Endothelial cell of hepatic sinusoid (primary cell): ENCODE data around the gene B3GALT4.
"Not testable (repeated sequence)": the region's sequence is repeated elsewhere in the genome, so short reads cannot be mapped to it uniquely, and the experiment has no call there.

ENCODE experiments used
- in situ Hi-C: cut with HindIII; loops from 2 replicates; pipeline ENCODE4 v1.10.0; 2017; ENCODE audit warnings: low sequenced_read_pairs

B3GALT4 gene, protein sequence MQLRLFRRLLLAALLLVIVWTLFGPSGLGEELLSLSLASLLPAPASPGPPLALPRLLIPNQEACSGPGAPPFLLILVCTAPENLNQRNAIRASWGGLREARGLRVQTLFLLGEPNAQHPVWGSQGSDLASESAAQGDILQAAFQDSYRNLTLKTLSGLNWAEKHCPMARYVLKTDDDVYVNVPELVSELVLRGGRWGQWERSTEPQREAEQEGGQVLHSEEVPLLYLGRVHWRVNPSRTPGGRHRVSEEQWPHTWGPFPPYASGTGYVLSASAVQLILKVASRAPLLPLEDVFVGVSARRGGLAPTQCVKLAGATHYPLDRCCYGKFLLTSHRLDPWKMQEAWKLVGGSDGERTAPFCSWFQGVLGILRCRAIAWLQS

DNA sequence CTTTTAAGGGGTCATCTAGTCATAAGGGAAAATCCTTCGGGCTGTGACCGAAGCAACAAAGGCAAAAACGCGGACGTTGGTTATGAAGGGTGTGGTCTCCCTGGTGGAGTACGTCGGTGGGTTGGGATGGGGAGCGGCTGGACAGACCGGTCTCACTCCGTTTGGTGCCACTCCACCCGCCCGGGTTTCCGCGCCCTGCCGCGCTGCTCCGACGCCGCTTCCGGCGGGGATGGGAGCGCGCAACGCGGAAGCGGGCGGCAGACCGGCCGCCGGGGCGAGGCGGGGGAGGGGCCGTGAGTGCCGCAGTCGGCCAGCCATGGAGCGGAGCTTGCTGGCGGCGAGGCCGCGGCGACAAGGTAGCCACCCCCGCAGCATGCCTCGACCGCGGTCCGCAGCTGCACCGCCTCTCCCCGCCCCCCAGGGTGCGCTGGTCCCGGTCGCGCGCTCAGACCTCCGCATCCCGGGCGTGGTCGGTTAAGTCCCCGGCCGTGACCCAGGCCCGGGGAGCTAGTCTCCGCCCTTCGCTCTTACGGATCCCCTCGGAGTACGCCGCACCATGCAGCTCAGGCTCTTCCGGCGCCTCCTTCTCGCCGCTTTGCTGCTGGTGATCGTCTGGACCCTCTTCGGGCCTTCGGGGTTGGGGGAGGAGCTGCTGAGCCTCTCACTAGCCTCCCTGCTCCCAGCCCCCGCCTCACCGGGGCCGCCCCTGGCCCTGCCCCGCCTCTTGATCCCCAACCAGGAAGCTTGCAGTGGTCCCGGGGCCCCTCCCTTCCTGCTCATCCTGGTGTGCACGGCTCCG is at the start of gene B3GALT4:
Gene B3GALT4 (plus strand): TSS at position 260 of the 799 bp plus-strand sequence. CDS start 297 bp downstream, at position 557.
- in situ Hi-C loops: no loop called here

- in situ Hi-C loops: loop anchor here (5.0 kb wide), 1 partner anchor 88 kb away; no protein-coding TSS in a partner anchor
These were observed 41.7 kb upstream of the B3GALT4 start for GRCh38 chr6:33235221-33235634.

- in situ Hi-C loops: loop anchor here (5.0 kb wide), 1 partner anchor 89 kb away; no protein-coding TSS in a partner anchor
These were observed 40.6 kb upstream of the B3GALT4 start for GRCh38 chr6:33236328-33236727.

- in situ Hi-C loops: loop anchor here (5.0 kb wide), 1 partner anchor 90 kb away; no protein-coding TSS in a partner anchor
These were observed 40.1 kb upstream of the B3GALT4 start for GRCh38 chr6:33236852-33237251.

- in situ Hi-C loops: loop anchor here (5.0 kb wide), 1 partner anchor 90 kb away; no protein-coding TSS in a partner anchor
These were observed 39.2 kb upstream of the B3GALT4 start for GRCh38 chr6:33237741-33238140.

DNA sequence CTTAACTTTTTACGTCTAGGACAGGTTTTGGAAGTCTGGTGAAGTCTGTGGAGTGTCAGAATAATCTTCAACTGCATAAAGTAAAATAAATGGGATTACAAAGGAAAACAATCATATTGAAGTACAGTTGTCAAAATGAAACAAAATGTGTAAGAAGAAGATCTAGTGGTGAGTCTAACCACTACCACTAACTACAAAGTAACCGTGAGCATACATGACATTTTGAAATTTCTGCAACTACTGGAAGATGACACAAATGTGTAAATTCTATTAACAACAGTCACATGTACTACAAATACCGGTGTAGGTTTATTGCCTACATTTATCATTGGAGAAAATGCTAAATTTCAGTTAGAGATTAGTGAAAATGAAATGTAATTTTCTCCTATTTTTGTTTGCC is 35.0 kb upstream of the B3GALT4 start:
- in situ Hi-C loops: no loop called here

- in situ Hi-C loops: no loop called here
These were observed 33.4 kb upstream of the B3GALT4 start for GRCh38 chr6:33243476-33243875.

GRCh38 chr6:33247977-33248642 is 28.8 kb upstream of the B3GALT4 start:
- in situ Hi-C loops: no loop called here

GRCh38 chr6:33248643-33248931 is 28.3 kb upstream of the B3GALT4 start:
- in situ Hi-C loops: no loop called here

GRCh38 chr6:33248932-33249731 is 27.8 kb upstream of the B3GALT4 start:
- in situ Hi-C loops: no loop called here

GRCh38 chr6:33249732-33250630 is 26.9 kb upstream of the B3GALT4 start:
- in situ Hi-C loops: no loop called here

- in situ Hi-C loops: no loop called here
These were observed 26.2 kb upstream of the B3GALT4 start for GRCh38 chr6:33250731-33251130.

DNA sequence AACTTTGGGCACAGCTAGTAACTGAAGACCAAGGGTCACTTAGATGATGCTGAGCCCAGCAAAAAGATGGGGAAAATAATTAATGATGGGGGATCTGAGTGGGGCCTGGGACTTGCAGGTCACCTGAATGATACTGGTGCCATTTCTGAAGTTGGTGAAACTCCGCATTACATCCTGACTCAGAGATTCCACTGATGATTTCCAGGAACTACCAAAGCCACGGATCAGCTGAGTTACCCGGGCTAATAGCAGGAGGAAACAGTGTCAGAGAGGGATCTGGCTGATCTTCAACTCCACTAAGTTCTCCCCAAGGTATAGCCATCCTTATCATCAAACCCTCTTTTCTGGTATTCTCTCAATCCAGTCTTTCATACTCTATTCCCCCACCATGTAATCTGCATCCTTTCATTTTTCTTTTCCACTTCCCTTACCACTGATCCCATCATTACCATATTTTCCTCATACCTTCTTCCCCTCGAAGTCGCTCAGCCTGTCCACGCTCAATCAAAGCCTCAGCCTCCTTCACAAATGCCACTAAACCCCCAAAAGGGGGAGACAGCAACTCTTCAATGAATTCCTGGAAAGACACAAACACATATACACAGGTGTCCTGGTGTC is 25.4 kb upstream of the B3GALT4 start:
- in situ Hi-C loops: no loop called here

GRCh38 chr6:33252759-33253158 is 24.2 kb upstream of the B3GALT4 start:
- in situ Hi-C loops: no loop called here

- in situ Hi-C loops: no loop called here
These were observed 22.3 kb upstream of the B3GALT4 start for GRCh38 chr6:33254591-33254990.

GRCh38 chr6:33259032-33259431 is 17.9 kb upstream of the B3GALT4 start:
- in situ Hi-C loops: no loop called here

DNA sequence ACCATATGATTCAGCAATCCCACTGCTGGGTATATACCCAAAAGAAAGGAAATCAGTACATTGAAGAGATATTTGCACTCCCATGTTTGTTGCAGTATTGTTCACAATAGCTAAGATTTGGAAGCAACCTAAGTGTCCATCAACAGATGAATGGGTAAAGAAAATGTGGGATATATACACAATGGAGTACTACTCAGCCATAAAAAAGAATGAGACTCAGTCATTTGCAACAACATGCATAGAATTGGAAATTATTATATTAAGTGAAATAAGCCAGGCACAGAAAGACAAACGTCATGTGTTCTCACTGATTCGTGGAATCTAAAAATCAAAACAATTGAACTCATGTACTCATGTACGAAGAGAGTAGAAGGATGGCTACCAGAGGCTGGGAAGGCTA is 14.4 kb upstream of the B3GALT4 start:
- in situ Hi-C loops: not testable (repeated sequence)

DNA sequence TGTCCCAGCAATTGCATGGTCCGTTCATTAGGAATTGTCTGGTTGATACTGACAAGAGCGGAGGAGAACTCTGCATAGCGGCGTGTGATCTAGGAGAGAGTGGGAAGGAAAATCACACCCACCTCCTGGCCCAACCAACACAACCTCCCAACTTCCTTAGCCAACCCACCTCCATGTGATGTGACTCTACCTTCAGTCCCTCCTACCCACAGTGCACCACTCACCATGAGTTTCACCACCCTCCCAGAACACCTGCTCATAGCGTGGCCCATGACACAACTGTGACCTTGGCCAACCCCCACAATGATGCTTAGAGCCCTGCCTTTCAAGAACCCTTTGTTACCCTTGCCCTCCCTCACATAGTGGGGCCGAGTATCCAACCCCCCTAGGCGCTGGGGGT is 12.9 kb upstream of the B3GALT4 start:
- in situ Hi-C loops: no loop called here

GRCh38 chr6:33271117-33271467 is 5.8 kb upstream of the B3GALT4 start:
- in situ Hi-C loops: no loop called here
